LNCAP (cell line): ENCODE measurements around the gene BACH2.

Experiments used
- CTCF ChIP-seq: fragments of 450-650 bp; IDR thresholded peaks from 2 replicates; pipeline ENCODE4 v1.5.1; 2017; ENCODE audit warnings: mild to moderate bottlenecking

The BACH2 gene

DNA sequence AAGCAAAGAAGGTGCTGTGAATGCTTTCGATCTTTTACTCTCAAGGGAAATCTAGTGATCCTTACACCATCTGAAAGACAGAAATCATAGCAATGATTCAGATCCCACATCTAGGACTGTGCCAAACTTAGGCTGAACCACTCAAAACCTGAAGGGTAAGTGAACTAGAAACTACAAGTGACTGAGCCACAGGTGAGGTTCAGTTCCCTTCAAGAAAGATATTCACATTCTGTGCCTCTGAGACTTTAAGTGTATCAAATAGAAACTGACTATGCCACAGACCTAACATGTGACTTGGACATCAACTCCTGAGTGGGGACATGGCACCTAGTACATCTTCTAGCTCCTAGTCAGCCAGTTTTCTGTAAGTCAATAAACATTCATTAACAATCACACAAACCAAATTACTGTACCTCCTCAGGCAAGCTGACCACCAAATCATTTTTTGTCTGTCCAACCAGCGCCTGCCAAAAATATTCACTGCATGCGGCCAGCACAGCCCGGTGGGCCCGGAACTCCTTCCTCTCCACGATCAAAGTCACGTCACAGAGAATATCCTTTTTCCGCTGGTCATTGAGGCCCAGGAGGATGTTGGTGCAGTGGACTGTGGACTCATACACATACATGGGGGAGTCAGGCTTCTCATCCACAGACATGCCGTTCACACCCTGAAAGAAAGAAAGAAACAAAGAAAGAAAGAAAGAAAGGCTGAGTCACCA lies 288.3 kb downstream of the BACH2 start:
- TF ChIP-seq CTCF = no peak

DNA sequence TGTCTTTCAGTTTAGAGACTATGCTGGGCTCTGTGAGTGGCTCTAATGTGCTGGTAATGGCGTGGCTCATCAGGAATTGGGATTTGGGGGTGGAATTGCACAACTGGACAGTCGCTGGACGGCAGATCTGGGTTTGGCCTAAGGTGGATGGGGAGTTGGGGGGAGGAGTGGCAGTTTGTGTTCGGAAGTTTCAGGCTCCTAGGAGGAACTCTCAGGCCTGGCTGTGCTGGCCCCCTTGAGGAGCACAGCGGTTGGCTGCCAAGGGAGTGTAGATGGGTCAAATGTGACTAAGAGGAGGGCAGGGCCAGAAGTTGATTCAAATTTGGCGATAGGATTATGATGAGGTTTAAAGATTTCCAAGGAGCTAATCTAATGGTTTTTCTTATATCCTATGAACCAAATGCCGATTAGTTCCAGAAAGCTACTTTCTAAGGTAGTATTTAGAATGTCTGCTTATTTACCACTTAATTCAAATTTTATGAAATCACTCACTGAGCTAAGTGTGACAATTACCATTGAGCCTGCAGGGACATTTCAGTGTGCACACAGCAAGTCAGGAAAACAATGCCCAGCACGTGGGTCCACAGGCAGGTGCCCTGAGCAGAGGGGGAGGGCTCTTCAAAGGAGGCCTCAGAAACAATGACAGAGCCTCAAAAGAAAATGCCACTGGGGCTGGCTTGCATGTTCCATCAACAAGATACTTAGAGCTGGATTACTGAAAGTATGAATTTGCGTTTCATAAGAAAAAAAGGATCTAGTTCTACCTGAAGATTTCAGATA lies 291.4 kb downstream of the BACH2 start:
- no peak for TF ChIP-seq CTCF

DNA sequence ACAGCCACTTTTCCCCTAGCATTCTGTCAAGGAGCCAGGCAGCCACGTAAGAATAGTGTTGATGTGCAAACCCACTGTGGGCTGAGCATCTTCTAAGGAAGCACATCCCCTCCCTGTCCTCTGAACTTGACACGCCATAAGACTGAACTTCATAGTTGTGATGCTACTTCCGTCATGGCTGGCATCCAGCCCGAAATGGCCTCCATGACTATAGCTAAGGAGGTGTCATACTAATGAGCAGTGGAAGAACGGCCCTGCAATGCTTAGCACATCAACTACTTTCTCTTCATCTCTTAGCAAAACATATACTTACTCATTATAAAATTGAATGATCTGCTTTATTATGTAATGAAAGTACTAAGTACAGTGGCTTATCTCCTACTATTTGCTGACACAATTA lies 292.1 kb downstream of the BACH2 start:
- TF ChIP-seq CTCF = no peak

DNA sequence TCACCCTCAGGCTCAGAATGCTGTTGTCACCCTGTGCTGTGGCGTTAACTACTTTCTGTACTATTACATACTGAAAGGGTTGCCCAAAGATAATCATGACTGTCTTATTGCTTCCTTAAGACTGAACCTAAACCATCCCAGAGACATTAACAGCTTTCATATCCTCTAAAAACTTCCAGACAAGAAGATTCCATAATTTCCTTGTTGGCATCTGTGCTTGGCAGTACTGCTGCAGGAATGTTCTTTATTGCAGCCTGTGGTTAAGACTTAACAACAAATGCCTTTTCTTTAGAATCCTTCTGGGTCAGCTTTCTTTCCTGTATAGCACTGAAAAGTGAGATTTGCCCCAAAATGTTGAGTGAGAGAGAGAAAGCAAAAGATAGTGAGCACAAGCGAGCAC lies 292.7 kb downstream of the BACH2 start:
- TF ChIP-seq CTCF = no peak

- TF ChIP-seq CTCF = no peak
These were observed 293.4 kb downstream of the BACH2 start for GRCh38 chr6:90003069-90003795.

DNA sequence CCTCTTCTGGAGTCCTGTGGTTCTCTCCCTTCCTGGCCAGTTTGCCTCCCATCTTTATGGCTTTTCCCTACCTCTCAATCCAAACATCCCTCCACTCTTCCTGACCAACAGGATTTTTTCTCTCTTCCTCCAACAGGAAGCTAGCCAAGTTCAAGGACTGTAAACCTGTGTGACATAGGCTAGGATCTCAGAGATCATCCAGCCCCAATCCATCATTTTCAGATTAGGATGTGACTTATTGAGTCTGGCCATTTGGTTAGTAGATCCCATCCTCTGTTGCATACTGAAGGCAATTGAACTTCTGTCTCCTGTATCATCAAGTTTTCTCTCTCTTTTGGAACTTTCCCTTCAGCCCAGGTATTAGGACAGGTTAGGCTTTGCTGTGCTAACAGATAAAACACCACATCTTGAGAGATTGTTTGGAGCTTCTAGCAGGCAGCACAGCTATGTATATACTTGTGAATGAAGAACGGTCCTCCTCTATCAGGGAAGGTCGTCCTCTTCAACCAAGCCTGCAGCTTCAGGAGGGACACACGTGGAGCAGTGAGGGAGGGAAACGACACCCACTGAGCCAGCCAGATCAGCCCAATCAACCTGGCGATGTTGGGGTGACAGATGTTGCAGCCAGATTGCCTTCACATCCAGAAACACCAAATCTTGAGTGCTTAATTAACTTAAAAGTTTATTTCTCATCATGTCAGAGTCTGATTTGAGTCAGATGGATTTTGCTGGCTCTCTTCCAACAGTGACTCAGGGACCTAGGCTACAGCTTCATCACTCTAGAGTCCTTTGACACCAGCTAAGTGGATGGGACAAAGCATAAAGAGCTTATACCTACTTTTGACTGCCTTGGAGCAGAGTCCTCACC lies 295.5 kb downstream of the BACH2 start:
- TF ChIP-seq CTCF = no peak
